Common myeloid progenitor, CD34-positive (primary cell): Measurements from ENCODE around the gene PARP14.

Experiments used
- CTCF ChIA-PET: fragments of 350-600 bp; sonication (Branson Sonifier 250); formaldehyde crosslinking; loops from one replicate; lab custom pipeline; 2021; ENCODE audit warnings: antibody characterized with exemption; lab: Charles Lee
- POLR2A ChIA-PET: fragments of 350-600 bp; sonication (Branson Sonifier 250); formaldehyde crosslinking; loops from one replicate; lab custom pipeline; 2021; ENCODE audit warnings: antibody characterized with exemption; lab: Charles Lee
- DNase-seq, 3 donors: peaks; one replicate each; pipeline versions ENCODE4 v3.0.0 to v3.0.0-alpha.2; 2013
- H3K27ac ChIP-seq, 2 experiments: 1 replicate in 1 of 2; 2 replicates in 1 of 2; pipeline ENCODE4 v1.7.0; 2013; ENCODE audit warnings: inconsistent platforms in 2 of 2, low read length in 2 of 2, mild to moderate bottlenecking in 2 of 2, low read depth in 1 of 2, moderate library complexity in 1 of 2; ENCODE audit not compliant: severe bottlenecking in 2 of 2, insufficient read depth in 1 of 2, poor library complexity in 1 of 2
- H3K27me3 ChIP-seq, 5 experiments: replicated peaks in 2 of 5; 1 replicate in 3 of 5; 2 replicates in 2 of 5; pipeline versions ENCODE4 v1.6.1 to v1.7.0; 2013; ENCODE audit warnings: low read length in 4 of 5, mild to moderate bottlenecking in 2 of 5, moderate library complexity in 2 of 5, inconsistent platforms in 1 of 5; ENCODE audit not compliant: insufficient read depth in 5 of 5, control insufficient read depth in 4 of 5
- H3K36me3 ChIP-seq, 4 experiments: 1 replicate in 2 of 4; 2 replicates in 2 of 4; pipeline versions ENCODE4 v1.6.1 to v1.7.0; 2013; ENCODE audit warnings: low read length in 3 of 4, control low read depth in 1 of 4, mild to moderate bottlenecking in 1 of 4; ENCODE audit not compliant: control insufficient read depth in 4 of 4, insufficient read depth in 4 of 4
- H3K4me1 ChIP-seq, 4 experiments: 1 replicate in 3 of 4; 2 replicates in 1 of 4; pipeline versions ENCODE4 v1.6.1 to v1.7.1; 2013; ENCODE audit warnings: low read length in 3 of 4, mild to moderate bottlenecking in 3 of 4, control low read depth in 1 of 4, inconsistent platforms in 1 of 4, moderate library complexity in 1 of 4; ENCODE audit not compliant: control insufficient read depth in 4 of 4, insufficient read depth in 4 of 4; ENCODE audit errors: control extremely low read depth in 1 of 4
- H3K4me3 ChIP-seq, 7 experiments: 1 replicate in 4 of 7; 2 replicates in 3 of 7; pipeline versions ENCODE4 v1.5.1 to v1.7.0; 2013; ENCODE audit warnings: mild to moderate bottlenecking in 7 of 7, low read length in 6 of 7, moderate library complexity in 6 of 7, inconsistent platforms in 2 of 7, low read depth in 2 of 7, control low read depth in 1 of 7; ENCODE audit not compliant: insufficient read depth in 4 of 7, control insufficient read depth in 1 of 7; ENCODE audit errors: extremely low read depth in 1 of 7
- H3K9me3 ChIP-seq, 5 experiments: 1 replicate in 4 of 5; 2 replicates in 1 of 5; pipeline versions ENCODE4 v1.6.1 to v1.7.1; 2013; ENCODE audit warnings: low read length in 4 of 5, mild to moderate bottlenecking in 2 of 5, inconsistent platforms in 1 of 5, low read depth in 1 of 5, moderate library complexity in 1 of 5; ENCODE audit not compliant: control insufficient read depth in 4 of 5, insufficient read depth in 2 of 5; ENCODE audit errors: control extremely low read depth in 1 of 5
- WGBS: methylation state at CpG from one replicate; pipeline ENCODE4 v1.1.5; 2013; ENCODE audit not compliant: insufficient coverage; 5-methylcytosine and 5-hydroxymethylcytosine counted together

Gene PARP14

GRCh38 chr3:122774564-122774963 lies 93.9 kb downstream of the PARP14 start:
- DNase-seq: no peak
- Histone ChIP-seq H3K4me3 (no peak overlapping the region), H3K4me1 (peaks cover 0 to 2% (median under 1%) of the 10 kb centered on the region in 4 experiments), H3K27ac (no peak overlapping the region), H3K9me3 (no peaks in the 10 kb centered on the region), H3K27me3 (no peaks in the 10 kb centered on the region), H3K36me3 (peaks cover 0 to 9% (median 1%) of the 10 kb centered on the region in 4 experiments)
- CTCF ChIA-PET: interaction anchor here (1.2 to 1.3 kb wide), 2 partner anchors 8 to 12 kb away, joined by 3 read pairs; no protein-coding TSS in a partner anchor
- 100% methylated on average over 3 of the region's 3 CpGs for WGBS
- POLR2A ChIA-PET: no interaction called here

- CTCF ChIA-PET: no interaction called here
- Histone ChIP-seq H3K27me3 (no peaks in the 10 kb centered on the region), H3K9me3 (peaks cover 0 to 2% (median 0%) of the 10 kb centered on the region in 5 experiments), H3K4me3 (no peak overlapping the region), H3K36me3 (peaks cover 0 to 9% (median 1%) of the 10 kb centered on the region in 4 experiments), H3K27ac (no peak overlapping the region), H3K4me1 (no peaks in the 10 kb centered on the region)
- 100% methylated on average over 1 of the region's 5 CpGs for WGBS
- POLR2A ChIA-PET: no interaction called here
- DNase-seq: no peak
Measured at GRCh38 chr3:122776675-122777468, 96.2 kb downstream of the PARP14 start.

GRCh38 chr3:122777563-122777962 lies 96.9 kb downstream of the PARP14 start:
- H3K27me3 ChIP-seq: no peaks in the 10 kb centered on the region
- no CpG with 5 or more reads among the region's 3 CpGs for WGBS
- H3K36me3 ChIP-seq: peaks cover 0 to 9% (median 1%) of the 10 kb centered on the region in 4 experiments
- ChIA-PET POLR2A (no interaction called here), CTCF (no interaction called here)
- no peak overlapping the region for H3K4me3 ChIP-seq
- no peaks in the 10 kb centered on the region for H3K4me1 ChIP-seq
- peaks cover 0 to 2% (median 0%) of the 10 kb centered on the region in 5 experiments for H3K9me3 ChIP-seq
- H3K27ac ChIP-seq: no peak overlapping the region
- DNase-seq: no peak
